ENCODE results near the gene SLC38A3. TPM values are rescaled to one million over a fixed set of nuclear protein-coding genes. Genes with fewer than 3 reads are reported as not detected.

The SLC38A3 gene
- total and polyA plus RNA-seq, 2 experiments from 2014 or later, result 0.28 to 1.3 TPM

DNA sequence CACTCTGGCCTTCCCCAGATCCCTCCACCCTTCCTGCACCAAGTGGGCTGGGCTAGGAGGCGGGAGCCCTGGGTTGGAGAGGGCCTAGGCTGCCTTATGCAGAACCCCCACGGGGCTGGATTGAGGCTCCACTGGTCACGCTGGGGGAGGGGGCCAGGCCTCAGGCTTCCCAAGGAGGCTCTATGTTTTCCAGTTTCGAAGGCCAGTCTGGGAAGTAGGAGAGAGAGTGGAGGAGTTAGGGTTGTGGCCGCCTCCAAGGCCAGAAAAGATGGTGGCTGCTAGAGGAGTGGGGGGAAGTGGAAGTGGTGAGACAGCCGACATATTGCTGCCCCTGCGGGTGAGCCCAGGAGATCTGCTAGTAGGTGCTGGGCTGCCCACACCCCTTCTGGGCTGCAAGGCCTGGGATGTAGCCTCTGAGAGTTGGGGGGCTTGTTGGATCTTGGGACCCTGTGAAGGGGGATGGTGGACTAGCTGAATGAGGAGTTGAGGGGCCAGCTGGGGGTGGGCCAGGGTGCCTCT is 32.1 kb downstream of the SLC38A3 start:
- TF ChIP-seq CREB1 (CRISPR knock-in tag; IDR thresholded peaks at IDR 0.05; ENCODE audit: low read depth), result no peak
- TF ChIP-seq POLR2AphosphoS5 (IDR thresholded peaks at IDR 0.05; ENCODE audit: low read depth), result no peak
- TF ChIP-seq, protein P1, sequence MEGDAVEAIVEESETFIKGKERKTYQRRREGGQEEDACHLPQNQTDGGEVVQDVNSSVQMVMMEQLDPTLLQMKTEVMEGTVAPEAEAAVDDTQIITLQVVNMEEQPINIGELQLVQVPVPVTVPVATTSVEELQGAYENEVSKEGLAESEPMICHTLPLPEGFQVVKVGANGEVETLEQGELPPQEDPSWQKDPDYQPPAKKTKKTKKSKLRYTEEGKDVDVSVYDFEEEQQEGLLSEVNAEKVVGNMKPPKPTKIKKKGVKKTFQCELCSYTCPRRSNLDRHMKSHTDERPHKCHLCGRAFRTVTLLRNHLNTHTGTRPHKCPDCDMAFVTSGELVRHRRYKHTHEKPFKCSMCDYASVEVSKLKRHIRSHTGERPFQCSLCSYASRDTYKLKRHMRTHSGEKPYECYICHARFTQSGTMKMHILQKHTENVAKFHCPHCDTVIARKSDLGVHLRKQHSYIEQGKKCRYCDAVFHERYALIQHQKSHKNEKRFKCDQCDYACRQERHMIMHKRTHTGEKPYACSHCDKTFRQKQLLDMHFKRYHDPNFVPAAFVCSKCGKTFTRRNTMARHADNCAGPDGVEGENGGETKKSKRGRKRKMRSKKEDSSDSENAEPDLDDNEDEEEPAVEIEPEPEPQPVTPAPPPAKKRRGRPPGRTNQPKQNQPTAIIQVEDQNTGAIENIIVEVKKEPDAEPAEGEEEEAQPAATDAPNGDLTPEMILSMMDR (conservative IDR thresholded peaks at IDR 0.05; ENCODE audit: low read depth in 2 of 2), result no peak
- no peak for TF ChIP-seq NANOG (IDR thresholded peaks at IDR 0.05; ENCODE audit: borderline replicate concordance)
- no peak for TF ChIP-seq EZH2 (IDR thresholded peaks at IDR 0.05; ENCODE audit: low read depth, unreplicated experiment)
- TF ChIP-seq, protein P2, sequence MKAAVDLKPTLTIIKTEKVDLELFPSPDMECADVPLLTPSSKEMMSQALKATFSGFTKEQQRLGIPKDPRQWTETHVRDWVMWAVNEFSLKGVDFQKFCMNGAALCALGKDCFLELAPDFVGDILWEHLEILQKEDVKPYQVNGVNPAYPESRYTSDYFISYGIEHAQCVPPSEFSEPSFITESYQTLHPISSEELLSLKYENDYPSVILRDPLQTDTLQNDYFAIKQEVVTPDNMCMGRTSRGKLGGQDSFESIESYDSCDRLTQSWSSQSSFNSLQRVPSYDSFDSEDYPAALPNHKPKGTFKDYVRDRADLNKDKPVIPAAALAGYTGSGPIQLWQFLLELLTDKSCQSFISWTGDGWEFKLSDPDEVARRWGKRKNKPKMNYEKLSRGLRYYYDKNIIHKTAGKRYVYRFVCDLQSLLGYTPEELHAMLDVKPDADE (IDR thresholded peaks at IDR 0.05), result no peak
- no peak for TF ChIP-seq JUNB (IDR thresholded peaks at IDR 0.05; ENCODE audit: unreplicated experiment)
- TF ChIP-seq, protein P3, sequence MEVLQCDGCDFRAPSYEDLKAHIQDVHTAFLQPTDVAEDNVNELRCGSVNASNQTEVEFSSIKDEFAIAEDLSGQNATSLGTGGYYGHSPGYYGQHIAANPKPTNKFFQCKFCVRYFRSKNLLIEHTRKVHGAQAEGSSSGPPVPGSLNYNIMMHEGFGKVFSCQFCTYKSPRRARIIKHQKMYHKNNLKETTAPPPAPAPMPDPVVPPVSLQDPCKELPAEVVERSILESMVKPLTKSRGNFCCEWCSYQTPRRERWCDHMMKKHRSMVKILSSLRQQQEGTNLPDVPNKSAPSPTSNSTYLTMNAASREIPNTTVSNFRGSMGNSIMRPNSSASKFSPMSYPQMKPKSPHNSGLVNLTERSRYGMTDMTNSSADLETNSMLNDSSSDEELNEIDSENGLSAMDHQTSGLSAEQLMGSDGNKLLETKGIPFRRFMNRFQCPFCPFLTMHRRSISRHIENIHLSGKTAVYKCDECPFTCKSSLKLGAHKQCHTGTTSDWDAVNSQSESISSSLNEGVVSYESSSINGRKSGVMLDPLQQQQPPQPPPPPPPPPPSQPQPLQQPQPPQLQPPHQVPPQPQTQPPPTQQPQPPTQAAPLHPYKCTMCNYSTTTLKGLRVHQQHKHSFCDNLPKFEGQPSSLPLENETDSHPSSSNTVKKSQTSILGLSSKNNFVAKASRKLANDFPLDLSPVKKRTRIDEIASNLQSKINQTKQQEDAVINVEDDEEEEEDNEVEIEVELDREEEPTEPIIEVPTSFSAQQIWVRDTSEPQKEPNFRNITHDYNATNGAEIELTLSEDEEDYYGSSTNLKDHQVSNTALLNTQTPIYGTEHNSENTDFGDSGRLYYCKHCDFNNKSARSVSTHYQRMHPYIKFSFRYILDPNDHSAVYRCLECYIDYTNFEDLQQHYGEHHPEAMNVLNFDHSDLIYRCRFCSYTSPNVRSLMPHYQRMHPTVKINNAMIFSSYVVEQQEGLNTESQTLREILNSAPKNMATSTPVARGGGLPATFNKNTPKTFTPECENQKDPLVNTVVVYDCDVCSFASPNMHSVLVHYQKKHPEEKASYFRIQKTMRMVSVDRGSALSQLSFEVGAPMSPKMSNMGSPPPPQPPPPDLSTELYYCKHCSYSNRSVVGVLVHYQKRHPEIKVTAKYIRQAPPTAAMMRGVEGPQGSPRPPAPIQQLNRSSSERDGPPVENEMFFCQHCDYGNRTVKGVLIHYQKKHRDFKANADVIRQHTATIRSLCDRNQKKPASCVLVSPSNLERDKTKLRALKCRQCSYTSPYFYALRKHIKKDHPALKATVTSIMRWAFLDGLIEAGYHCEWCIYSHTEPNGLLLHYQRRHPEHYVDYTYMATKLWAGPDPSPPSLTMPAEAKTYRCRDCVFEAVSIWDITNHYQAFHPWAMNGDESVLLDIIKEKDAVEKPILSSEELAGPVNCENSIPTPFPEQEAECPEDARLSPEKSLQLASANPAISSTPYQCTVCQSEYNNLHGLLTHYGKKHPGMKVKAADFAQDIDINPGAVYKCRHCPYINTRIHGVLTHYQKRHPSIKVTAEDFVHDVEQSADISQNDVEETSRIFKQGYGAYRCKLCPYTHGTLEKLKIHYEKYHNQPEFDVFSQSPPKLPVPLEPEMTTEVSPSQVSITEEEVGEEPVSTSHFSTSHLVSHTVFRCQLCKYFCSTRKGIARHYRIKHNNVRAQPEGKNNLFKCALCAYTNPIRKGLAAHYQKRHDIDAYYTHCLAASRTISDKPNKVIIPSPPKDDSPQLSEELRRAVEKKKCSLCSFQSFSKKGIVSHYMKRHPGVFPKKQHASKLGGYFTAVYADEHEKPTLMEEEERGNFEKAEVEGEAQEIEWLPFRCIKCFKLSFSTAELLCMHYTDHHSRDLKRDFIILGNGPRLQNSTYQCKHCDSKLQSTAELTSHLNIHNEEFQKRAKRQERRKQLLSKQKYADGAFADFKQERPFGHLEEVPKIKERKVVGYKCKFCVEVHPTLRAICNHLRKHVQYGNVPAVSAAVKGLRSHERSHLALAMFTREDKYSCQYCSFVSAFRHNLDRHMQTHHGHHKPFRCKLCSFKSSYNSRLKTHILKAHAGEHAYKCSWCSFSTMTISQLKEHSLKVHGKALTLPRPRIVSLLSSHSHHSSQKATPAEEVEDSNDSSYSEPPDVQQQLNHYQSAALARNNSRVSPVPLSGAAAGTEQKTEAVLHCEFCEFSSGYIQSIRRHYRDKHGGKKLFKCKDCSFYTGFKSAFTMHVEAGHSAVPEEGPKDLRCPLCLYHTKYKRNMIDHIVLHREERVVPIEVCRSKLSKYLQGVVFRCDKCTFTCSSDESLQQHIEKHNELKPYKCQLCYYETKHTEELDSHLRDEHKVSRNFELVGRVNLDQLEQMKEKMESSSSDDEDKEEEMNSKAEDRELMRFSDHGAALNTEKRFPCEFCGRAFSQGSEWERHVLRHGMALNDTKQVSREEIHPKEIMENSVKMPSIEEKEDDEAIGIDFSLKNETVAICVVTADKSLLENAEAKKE (CRISPR knock-in tag; IDR thresholded peaks at IDR 0.05), result no peak
- TF ChIP-seq, protein P4, sequence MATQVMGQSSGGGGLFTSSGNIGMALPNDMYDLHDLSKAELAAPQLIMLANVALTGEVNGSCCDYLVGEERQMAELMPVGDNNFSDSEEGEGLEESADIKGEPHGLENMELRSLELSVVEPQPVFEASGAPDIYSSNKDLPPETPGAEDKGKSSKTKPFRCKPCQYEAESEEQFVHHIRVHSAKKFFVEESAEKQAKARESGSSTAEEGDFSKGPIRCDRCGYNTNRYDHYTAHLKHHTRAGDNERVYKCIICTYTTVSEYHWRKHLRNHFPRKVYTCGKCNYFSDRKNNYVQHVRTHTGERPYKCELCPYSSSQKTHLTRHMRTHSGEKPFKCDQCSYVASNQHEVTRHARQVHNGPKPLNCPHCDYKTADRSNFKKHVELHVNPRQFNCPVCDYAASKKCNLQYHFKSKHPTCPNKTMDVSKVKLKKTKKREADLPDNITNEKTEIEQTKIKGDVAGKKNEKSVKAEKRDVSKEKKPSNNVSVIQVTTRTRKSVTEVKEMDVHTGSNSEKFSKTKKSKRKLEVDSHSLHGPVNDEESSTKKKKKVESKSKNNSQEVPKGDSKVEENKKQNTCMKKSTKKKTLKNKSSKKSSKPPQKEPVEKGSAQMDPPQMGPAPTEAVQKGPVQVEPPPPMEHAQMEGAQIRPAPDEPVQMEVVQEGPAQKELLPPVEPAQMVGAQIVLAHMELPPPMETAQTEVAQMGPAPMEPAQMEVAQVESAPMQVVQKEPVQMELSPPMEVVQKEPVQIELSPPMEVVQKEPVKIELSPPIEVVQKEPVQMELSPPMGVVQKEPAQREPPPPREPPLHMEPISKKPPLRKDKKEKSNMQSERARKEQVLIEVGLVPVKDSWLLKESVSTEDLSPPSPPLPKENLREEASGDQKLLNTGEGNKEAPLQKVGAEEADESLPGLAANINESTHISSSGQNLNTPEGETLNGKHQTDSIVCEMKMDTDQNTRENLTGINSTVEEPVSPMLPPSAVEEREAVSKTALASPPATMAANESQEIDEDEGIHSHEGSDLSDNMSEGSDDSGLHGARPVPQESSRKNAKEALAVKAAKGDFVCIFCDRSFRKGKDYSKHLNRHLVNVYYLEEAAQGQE (IDR thresholded peaks at IDR 0.05; ENCODE audit: unreplicated experiment), result no peak
- TF ChIP-seq ZNF331 (CRISPR knock-in tag; IDR thresholded peaks at IDR 0.05; ENCODE audit: low read depth), result no peak
- no peak for TF ChIP-seq EZH2phosphoT487 (IDR thresholded peaks at IDR 0.05; ENCODE audit: unreplicated experiment)
- TF ChIP-seq STAT1 (IDR thresholded peaks at IDR 0.05; ENCODE audit: unreplicated experiment), result no peak
- H3K9me2 ChIP-seq (ENCODE audit: insufficient read depth), result no peaks in the 10 kb centered on the region
- H3K4me3 ChIP-seq, result peak overlapping the region; percentile 90
- peaks cover 58% of the 10 kb centered on the region for H3K4me1 Mint-ChIP-seq
- peak; percentile 5 for ATAC-seq
- no peaks in the 10 kb centered on the region; the same call in 2 of the 3 replicates for H3K36me3 Mint-ChIP-seq (ENCODE audit: low read depth)
- peaks cover 38% of the 10 kb centered on the region for H4K20me1 ChIP-seq (replicated peaks; ENCODE audit: insufficient read depth)
- peak overlapping the region; percentile 93 for H3K27ac Mint-ChIP-seq
- DNase-seq (ENCODE audit: low spot score), result peak; percentile 37
- peaks cover 53% of the 10 kb centered on the region for H3K4me1 ChIP-seq (ENCODE audit: insufficient read depth)
- peak overlapping the region; percentile 97 for H3K4me3 Mint-ChIP-seq
- peak overlapping the region; percentile 90 for H3K27ac ChIP-seq (ENCODE audit: low read depth)
- H3K9me3 Mint-ChIP-seq, result no peaks in the 10 kb centered on the region
- H3K4me2 ChIP-seq, result peak overlapping the region; percentile 84
- H3K27me3 ChIP-seq (ENCODE audit: insufficient read depth), result no peaks in the 10 kb centered on the region
- peaks cover 35% of the 10 kb centered on the region for H3F3A ChIP-seq (replicated peaks; ENCODE audit: low read depth)
- H3K79me2 ChIP-seq (replicated peaks; ENCODE audit: insufficient read depth), result peaks cover 61% of the 10 kb centered on the region
- no peak overlapping the region for H2AFZ ChIP-seq
- peaks cover 17% of the 10 kb centered on the region for H3K27me3 Mint-ChIP-seq (ENCODE audit: insufficient read depth, low read depth, poor library complexity)
- H3K36me3 ChIP-seq (ENCODE audit: insufficient read depth), result no peaks in the 10 kb centered on the region

Data from GM23338 (cell line).